Measurements from ENCODE around the gene DOK3. TPM values are rescaled to one million over a fixed set of nuclear protein-coding genes. Genes with fewer than 3 reads are reported as not detected.

The DOK3 gene
- total RNA-seq, 4 donors from 2014 or later, result 6.1 to 16.6 (median 6.6) TPM

- H3K36me3 ChIP-seq, result peaks cover 0 to 6% of the 10 kb centered on the region in 2 donors
- no peaks in the 10 kb centered on the region for H3K9me3 ChIP-seq
- WGBS, 2 donors (ENCODE audit: low coverage in 1 of 2), result 0% methylated on average over 12 of the region's 73 CpGs; no CpG with 5 or more reads in 1 of the 2 donors
- peak; percentile 83 for ATAC-seq
- peak within 1 kb of the TSS; percentile 80 to 97 for H3K4me3 ChIP-seq
- H3K27ac ChIP-seq, result peak within 1 kb of the TSS; percentile 96 to 99 (median 99)
- no peaks in the 10 kb centered on the region for H3K27me3 ChIP-seq
- peak; percentile 98 for TF ChIP-seq POLR2A (IDR thresholded peaks at IDR 0.05)
- no peak for TF ChIP-seq EP300 (IDR thresholded peaks at IDR 0.05)
- peak in 3 of 4 experiments; percentile 15 to 35 (median 32) for TF ChIP-seq CTCF (IDR thresholded peaks at IDR 0.05)
- TF ChIP-seq POLR2AphosphoS5 (IDR thresholded peaks at IDR 0.05), result peak; percentile 96
- peaks cover 5 to 69% (median 53%) of the 10 kb centered on the region in 3 donors for H3K4me1 ChIP-seq
Measured at GRCh38 chr5:177497292-177498012, 12.2 kb downstream of the DOK3 start, which contains the start of gene PDLIM7. TSS of gene PDLIM7 (minus strand) at chr5:177497604. CDS start at chr5:177496512, 1,092 bp downstream.

DNA sequence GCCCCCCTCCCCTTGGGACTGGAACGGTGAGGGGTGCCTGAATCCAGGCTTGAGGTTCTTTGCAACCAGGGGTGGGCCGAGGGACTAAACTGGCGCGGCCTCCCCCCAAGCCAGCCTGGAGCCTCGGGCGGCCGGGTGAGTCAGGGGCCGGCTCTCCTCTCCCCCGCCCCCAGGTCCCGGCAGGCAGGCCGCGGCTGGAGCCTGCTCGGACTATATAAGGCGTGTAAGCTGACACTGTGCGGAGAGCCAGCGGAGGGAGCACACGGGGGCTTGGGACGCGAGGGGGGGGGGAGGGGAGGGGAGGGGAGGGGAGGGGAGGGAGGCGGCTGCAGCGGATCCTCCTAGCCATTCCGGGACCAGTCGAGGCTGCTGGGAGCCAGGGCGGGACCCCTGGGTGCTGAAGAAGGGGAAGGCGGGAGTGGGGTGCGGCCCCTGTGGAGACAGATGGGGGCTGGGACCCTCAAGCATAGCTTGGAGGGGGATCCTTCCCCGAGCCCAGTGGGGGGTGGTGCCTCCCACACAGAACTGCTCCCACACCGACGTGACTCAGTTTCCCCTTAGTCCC, 12.8 kb downstream of the DOK3 start:
- no CpG with 5 or more reads among the region's 29 CpGs for WGBS, 2 donors (ENCODE audit: low coverage in 1 of 2)
- Histone ChIP-seq H3K4me1 (peaks cover 5 to 75% (median 60%) of the 10 kb centered on the region in 3 donors), H3K27ac (peak overlapping the region; percentile 96 to 99 (median 99)), H3K36me3 (peaks cover 0 to 12% of the 10 kb centered on the region in 2 donors), H3K9me3 (no peaks in the 10 kb centered on the region), H3K4me3 (peak overlapping the region; percentile 80 to 97), H3K27me3 (no peaks in the 10 kb centered on the region)
- TF ChIP-seq POLR2AphosphoS5 (IDR thresholded peaks at IDR 0.05) (peak; percentile 81), EP300 (IDR thresholded peaks at IDR 0.05) (no peak), POLR2A (IDR thresholded peaks at IDR 0.05) (peak; percentile 31 to 46)
- peak; percentile 51 for ATAC-seq

DNA sequence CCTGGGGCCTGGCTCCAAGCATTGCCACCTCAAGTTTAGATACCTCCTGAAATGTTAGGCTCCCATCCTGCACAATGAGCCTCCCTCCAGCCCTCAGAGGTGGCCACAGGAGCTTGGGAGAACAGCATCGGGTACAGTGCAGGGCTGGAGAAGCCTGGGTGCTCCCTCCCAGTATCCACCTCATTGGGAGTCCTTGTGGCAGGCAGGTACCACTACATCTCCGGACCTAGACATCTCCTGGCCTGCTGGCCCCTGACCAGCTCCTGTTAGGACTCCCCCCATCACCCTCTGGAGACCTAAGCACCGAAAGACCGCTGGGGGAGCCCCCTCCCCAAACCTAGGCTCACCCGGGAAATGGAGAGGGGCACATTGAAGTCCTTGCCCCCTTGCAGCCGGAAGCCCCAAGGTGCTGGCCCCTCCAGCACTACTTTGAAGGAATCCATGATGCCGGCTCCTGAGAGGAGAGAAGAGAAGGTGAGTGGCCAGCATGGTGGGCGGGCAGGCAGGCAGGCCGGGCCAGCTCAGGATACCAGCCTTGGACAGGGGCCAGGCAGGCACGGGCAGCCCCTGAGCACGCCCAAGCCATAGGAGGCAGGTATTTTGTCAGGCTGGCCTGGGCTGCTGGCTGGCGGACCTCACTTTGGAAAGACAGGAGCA, 13.4 kb downstream of the DOK3 start:
- TF ChIP-seq EP300 (IDR thresholded peaks at IDR 0.05) (no peak), CTCF (IDR thresholded peaks at IDR 0.05) (peak in 3 of 4 experiments; percentile 25 to 64 (median 42))
- Histone ChIP-seq H3K27me3 (no peaks in the 10 kb centered on the region), H3K27ac (peak overlapping the region; percentile 96 to 99 (median 99)), H3K36me3 (peaks cover 0 to 18% of the 10 kb centered on the region in 2 donors), H3K4me3 (peak overlapping the region; percentile 80 to 97), H3K4me1 (peaks cover 5 to 80% (median 65%) of the 10 kb centered on the region in 3 donors), H3K9me3 (no peaks in the 10 kb centered on the region)
- WGBS, 2 donors (ENCODE audit: low coverage in 1 of 2), result no CpG with 5 or more reads among the region's 12 CpGs
- ATAC-seq, result no peak

DNA sequence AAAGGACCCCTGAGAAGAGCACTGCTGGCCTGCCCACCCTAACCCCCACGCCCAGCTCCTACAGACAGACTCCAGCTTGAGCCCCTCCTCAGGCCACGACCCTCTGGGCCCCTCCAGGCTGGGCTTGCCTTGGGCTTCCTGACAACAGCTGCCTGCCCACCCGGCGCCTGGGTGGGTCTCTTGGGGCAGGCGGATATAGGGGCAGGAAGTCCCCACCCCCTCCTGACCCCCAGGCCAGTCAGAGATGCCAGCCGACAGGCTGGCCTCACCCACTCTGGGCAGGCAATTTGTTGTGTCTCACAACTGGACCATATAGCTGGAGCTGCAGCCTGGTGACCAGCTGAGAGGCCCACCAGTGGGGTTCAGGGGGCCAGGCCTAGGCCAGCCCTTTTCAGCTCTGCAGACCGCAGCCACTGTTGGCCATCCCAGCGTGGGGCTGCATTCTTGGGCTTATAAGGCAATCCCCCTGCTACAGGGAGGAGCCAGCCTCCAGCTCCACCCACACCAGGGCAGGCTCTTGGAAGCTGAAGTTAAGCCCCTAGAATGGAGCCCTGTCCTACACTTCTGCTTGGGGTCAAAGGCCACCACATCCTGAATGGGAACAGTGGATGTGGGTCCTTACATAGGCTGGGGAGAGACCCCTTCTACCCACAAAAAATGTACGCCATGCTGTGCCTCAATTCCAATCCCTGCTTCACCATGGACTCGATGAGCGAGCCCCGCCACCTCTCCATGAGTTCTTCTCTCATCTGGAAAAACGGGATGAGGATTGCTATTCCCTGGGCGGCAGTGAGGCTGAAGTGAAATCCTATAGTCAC, 14.2 kb downstream of the DOK3 start:
- peak; percentile 42 for ATAC-seq
- TF ChIP-seq POLR2A (IDR thresholded peaks at IDR 0.05) (peak; percentile 35 to 47), EP300 (IDR thresholded peaks at IDR 0.05) (no peak), POLR2AphosphoS5 (IDR thresholded peaks at IDR 0.05) (peak; percentile 80), CTCF (IDR thresholded peaks at IDR 0.05) (peak in 1 of 4 experiments; percentile 3)
- Histone ChIP-seq H3K36me3 (peaks cover 0 to 26% of the 10 kb centered on the region in 2 donors), H3K27ac (peak overlapping the region; percentile 96 to 99 (median 99)), H3K27me3 (no peaks in the 10 kb centered on the region), H3K4me1 (peaks cover 5 to 80% (median 66%) of the 10 kb centered on the region in 3 donors), H3K9me3 (no peaks in the 10 kb centered on the region), H3K4me3 (peak overlapping the region; percentile 80 to 97)
- 40% methylated on average over 3 of the region's 14 CpGs; no CpG with 5 or more reads in 1 of the 2 donors for WGBS, 2 donors (ENCODE audit: low coverage in 1 of 2)
